Myocyte (in vitro differentiated cells): ENCODE measurements around the gene CELSR2. TPM values are rescaled to one million over a fixed set of nuclear protein-coding genes. Genes with fewer than 3 reads are reported as not detected.

Source experiments
- DNase-seq: peaks from one replicate; pipeline ENCODE4 v3.0.0-alpha.2; 2012; ENCODE audit warnings: low read depth
- total RNA-seq: library from RNA; depleted of rRNA; stranded (reverse); fragments of >200 nt; gene quantifications from 2 replicates; pipeline ENCODE4 v1.2.3, GENCODE V29; 2014

CELSR2 gene
- total RNA-seq, 1 donor from 2014 or later: 0.43 TPM

DNA sequence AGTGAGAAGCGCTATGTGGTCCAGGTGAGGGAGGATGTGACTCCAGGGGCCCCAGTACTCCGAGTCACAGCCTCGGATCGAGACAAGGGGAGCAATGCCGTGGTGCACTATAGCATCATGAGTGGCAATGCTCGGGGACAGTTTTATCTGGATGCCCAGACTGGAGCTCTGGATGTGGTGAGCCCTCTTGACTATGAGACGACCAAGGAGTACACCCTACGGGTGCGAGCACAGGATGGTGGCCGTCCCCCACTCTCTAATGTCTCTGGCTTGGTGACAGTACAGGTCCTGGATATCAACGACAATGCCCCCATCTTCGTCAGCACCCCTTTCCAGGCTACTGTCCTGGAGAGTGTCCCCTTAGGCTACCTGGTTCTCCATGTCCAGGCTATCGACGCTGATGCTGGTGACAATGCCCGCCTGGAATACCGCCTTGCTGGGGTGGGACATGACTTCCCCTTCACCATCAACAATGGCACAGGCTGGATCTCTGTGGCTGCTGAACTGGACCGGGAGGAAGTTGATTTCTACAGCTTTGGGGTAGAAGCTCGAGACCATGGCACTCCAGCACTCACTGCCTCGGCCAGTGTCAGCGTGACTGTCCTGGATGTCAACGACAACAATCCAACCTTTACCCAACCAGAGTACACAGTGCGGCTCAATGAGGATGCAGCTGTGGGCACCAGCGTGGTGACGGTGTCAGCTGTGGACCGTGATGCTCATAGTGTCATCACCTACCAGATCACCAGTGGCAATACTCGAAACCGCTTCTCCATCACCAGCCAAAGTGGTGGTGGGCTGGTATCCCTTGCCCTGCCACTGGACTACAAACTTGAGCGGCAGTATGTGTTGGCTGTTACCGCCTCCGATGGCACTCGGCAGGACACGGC is 2.2 kb downstream of the CELSR2 start:
- no peak for DNase-seq

DNA sequence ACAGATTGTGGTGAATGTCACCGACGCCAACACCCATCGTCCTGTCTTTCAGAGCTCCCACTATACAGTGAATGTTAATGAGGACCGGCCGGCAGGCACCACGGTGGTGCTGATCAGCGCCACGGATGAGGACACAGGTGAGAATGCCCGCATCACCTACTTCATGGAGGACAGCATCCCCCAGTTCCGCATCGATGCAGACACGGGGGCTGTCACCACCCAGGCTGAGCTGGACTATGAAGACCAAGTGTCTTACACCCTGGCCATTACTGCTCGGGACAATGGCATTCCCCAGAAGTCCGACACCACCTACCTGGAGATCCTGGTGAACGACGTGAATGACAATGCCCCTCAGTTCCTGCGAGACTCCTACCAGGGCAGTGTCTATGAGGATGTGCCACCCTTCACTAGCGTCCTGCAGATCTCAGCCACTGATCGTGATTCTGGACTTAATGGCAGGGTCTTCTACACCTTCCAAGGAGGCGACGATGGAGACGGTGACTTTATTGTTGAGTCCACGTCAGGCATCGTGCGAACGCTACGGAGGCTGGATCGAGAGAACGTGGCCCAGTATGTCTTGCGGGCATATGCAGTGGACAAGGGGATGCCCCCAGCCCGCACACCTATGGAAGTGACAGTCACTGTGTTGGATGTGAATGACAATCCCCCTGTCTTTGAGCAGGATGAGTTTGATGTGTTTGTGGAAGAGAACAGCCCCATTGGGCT is 3.0 kb downstream of the CELSR2 start:
- DNase-seq: no peak

DNA sequence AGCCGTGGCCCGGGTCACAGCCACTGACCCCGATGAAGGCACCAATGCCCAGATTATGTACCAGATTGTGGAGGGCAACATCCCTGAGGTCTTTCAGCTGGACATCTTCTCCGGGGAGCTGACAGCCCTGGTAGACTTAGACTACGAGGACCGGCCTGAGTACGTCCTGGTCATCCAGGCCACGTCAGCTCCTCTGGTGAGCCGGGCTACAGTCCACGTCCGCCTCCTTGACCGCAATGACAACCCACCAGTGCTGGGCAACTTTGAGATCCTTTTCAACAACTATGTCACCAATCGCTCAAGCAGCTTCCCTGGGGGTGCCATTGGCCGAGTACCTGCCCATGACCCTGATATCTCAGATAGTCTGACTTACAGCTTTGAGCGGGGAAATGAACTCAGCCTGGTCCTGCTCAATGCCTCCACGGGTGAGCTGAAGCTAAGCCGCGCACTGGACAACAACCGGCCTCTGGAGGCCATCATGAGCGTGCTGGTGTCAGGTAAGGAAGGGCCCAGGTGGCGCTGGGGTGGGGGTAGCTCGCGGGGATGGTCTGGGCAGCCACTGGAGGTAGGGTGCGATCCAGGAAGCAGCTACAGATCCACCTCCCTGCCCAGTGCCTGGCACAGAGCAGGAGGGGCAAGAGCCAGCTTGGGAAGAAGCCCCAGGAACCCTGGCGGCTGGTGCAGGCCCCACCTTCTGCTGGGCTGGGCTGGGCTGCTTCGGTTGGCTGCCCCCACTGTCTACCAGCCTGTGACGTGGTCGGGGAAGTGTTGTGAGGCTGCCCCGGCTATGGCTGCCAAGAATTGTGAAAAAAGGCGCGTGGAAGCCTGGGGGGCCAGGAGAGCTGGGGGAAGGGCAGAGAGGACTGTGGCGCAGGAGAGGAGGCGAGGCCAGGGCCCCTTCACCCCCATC is 3.8 kb downstream of the CELSR2 start:
- no peak for DNase-seq

DNA sequence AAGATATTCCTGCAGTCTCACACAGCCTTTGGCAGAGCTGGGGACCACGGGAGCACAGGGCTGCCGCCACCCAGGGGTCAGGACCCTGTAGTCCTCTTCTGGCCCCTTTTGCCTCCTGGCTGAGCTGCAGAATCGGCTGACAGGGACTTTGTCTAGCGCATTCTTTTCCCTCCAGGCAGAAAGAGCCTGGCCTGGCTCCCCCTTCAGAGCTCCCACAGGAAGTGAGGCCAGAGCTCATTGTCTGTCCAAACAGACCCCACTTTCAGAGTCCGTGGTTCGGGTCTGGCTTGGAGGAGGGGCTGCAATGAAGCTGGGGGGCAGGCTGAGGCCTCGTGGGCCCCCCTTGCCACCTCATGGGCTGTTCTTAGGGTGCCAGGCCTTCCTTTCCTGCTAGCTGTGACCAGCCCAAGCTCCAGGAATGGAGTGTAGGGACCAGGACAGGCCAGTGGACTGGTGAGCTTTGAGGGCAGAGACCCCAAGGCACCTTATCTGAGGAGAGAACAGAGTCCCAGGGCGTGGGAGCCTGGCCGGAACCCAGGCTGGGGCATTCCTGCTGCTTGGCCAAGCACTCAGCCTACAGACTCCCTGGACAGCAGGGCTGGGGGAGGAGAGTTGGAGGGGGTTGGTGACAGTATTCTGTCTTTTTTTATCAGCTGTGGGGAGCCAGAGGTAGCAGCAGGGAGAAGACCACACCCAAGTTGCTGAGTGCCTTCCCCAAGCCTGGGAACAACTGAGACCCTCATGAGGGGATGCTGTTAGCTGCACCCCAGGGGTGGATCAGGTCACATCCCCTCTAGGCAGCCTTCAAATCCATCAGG is 4.7 kb downstream of the CELSR2 start:
- DNase-seq: no peak

DNA sequence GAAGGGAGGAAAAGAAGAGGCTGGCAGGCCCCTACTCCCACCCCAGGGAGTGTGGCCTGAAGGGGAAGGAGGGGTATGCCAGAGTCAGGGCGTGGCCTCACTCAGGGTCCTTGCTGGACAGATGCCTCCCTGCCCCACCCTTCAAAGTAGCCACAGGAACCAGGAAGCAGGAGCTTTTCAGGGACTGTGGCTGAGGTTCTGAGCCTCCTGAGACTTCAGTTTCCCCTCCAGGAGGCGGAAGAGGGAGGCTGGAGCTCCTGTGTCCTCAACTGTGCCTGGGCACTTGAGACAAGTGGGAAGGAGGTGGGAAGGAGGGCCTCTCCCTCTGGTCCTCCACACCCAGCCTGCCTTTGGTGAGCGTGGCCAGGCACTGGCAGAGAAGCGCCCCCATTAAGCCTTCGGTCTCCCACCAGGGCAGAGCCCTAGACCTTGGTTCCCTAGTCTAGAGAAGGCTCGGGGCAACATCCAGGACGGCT is 5.3 kb downstream of the CELSR2 start:
- DNase-seq: no peak

DNA sequence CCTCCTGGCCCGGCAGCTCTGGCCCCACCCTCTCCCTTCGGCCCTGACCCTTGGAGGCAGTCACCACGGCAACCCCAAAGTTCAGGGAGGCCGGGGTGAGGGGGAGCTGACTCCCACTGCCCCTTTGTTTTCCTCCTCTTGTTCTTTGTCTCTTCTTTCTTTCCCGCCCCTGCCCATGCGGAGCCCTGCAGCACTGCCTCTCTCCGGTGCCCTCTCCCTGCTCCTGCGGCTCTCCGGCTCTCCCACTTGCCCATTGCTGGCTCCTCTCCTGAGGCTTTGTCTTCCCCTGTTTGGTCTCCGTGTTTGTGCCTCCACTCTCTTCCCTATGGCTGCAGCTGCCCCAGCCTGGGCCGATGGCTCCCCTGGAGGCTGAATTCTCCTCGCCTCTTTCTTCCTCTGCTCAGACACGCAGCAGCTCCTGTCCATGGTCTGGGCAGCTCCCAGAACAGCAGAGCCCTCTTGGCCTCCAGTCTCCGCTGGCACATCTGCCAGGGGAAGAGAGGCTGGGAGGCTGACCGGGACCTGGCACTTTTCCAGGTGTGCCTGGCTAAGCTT is 5.8 kb downstream of the CELSR2 start:
- no peak for DNase-seq

DNA sequence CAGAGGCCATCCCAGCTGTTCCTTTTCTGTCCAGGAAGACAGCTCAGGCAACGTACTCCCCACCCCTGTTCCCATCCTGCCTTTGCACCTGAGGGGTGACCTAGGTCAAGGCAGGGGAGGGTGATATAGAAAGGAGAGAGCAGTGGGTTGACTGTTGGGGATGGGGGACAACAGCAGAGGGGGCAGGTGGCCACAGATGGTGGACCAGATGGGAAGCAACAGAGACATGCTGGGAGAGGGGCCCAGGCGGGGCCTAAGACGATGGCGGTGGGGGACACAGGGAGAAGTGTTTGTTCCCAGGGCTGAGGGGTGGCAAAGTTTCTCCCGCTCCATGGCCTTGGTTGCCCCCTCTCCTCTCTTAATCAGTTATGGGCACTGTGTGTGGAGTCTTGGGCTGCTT is 6.3 kb downstream of the CELSR2 start:
- DNase-seq: no peak

DNA sequence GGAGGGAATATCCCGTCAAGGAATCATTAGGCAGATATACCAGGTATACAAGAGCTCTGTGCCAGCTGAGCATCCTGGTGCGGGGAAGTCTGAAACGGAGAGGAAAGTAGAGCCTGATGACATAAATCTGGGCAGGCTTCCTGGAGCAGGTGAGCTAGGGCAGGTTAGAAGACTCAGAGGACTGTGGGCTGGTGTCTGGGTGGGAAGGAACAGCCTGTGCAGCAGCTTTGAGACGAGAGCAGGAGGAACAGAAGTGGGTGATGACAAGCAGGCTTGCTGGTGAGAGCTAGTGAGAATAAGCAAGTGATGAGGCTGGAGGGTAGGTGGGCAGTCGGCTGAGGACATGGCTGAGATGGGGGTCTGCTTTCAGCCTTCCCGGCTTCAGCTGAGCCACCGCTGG is 6.7 kb downstream of the CELSR2 start:
- no peak for DNase-seq

DNA sequence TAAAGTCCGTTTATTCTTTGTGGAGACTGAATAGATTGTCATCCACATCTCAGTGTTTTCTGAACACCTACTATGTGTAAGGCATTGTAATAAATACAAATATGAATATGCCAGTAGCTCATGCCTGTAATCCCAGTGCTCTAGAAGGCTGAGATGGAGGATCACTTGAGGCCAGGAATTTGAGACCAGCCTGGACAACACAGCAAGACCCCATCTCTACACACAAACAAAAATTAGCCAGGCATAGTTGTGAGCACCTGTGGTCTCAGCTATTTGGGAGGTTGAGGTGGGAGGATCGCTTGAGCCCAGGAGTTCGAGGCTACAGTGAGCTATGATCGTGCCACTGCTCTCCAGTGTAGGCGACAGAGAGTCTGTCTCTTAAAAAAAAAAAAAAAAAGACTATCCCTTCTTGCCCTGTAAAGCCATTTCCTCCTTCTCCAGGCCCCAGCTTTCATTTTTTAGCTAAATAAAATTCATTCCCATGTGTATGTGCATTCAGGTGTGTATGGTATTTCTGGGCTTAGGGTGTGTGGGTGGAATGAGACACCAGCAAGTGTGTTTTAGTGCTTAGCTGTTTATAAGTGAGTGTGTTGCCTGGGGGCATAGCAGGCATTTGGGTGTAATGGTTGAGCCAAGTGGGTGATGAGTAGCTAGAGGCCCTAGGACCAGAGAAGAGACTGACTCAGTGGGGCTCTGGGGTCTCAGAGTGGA is 7.8 kb downstream of the CELSR2 start:
- no peak for DNase-seq

DNA sequence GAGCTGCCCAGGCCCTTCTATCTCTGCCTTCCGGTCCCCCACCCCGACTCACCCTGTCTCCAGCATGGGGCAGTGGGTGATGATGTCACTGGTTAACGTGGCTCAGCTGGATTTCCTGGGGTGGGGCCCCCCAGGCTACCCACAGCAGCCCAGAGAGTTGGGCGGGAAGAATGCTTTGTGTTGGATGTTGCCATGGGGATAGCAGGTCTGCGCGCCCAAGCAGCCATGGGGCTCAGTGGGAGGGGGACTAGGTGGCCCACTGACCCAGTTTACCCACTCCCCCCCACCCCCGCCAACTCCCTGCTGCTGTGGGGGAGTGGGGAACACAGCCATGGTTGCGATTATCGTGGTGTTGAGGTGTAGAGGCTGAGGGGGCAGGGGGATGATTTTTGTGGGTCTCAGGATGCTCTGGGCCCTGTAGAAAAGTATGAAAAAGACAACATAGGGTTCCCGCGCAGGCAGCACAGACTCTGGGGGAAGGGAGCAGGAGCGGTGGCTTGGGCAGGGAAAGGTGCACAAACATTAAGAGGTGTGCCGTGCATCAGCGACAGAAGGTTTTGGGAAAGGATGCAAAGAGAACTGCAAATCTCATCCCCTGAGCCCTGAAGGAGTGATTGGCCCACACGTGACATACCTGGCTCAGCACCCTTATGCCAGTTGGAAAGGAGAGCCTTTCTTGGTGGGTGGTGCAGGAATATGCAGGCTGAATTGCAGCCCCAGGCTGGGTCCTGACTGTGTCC is 8.5 kb downstream of the CELSR2 start:
- no peak for DNase-seq

DNA sequence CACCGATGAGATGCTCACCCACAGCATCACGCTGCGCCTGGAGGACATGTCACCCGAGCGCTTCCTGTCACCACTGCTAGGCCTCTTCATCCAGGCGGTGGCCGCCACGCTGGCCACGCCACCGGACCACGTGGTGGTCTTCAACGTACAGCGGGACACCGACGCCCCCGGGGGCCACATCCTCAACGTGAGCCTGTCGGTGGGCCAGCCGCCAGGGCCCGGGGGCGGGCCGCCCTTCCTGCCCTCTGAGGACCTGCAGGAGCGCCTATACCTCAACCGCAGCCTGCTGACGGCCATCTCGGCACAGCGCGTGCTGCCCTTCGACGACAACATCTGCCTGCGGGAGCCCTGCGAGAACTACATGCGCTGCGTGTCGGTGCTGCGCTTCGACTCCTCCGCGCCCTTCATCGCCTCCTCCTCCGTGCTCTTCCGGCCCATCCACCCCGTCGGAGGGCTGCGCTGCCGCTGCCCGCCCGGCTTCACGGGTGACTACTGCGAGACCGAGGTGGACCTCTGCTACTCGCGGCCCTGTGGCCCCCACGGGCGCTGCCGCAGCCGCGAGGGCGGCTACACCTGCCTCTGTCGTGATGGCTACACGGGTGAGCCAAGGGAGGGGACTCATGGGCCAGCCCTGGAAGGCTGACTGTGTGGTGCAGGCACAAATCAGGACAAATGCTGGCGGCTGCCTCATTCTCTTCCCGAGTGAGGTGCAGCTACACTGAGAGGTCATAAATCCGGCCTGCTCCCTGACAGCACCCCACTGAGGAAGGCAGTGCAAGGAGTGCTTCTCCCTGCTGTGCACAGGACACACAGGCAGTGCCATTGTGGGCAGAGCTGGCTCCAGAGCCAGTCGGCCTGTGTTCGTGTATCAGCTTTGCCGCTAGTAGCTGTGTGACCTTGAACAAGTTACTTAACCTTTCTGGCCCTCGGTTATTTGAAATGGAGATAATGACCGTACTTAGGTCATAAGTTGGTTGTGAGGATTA is 9.4 kb downstream of the CELSR2 start:
- no peak for DNase-seq

DNA sequence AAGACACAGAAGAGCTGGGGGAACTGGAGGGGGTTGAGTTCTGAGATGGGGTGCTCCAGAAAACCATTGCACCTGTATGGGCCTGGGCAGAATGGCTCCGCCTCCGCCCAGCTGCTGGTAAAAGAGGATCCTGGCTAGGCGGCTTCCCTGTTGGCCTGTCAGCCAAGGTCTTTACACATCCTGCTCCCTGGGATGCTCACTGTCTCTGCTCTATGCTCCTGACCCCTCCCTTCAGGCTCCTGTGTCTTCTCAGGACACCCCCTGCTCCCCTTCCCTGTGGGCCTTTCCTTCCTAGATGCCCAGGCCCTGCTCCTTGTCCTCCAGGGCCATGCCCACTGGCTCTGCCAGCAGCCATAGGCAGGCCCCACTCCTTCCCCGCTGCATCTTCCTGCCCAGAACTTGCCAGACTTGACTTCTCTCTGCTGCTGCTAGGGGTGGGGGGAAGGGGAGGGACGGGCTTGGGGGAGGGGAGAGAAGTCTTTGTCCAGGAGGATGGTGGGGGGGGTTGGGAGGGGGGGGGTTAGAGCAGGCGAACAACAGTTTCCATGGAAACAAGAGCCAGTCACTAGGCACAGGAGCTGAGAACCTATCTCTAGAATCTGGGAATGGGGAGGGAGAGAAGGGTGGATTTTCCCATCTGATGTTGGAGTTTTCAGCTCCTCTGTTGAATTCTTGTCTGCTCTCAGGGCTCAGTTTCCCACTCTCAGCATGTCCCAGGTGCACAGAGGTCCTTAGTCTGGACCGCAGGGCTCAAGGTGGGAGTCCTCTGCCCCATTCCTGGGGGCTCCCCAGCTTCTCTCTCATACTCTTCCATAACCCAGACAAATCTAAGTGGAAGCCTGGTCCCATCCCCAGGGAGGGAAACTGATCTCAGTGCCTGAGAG is 10.6 kb downstream of the CELSR2 start:
- DNase-seq: no peak

DNA sequence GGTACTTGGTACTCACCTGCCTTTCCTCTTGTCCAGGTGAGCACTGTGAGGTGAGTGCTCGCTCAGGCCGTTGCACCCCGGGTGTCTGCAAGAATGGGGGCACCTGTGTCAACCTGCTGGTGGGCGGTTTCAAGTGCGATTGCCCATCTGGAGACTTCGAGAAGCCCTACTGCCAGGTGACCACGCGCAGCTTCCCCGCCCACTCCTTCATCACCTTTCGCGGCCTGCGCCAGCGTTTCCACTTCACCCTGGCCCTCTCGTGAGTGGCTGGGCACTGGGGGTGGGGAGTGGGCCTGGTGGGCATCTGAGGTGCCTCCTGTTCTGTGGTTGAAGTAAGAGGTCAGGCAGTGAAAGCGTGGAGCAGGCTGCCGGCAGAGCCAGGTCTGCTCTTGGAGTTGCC is 11.7 kb downstream of the CELSR2 start:
- no peak for DNase-seq

DNA sequence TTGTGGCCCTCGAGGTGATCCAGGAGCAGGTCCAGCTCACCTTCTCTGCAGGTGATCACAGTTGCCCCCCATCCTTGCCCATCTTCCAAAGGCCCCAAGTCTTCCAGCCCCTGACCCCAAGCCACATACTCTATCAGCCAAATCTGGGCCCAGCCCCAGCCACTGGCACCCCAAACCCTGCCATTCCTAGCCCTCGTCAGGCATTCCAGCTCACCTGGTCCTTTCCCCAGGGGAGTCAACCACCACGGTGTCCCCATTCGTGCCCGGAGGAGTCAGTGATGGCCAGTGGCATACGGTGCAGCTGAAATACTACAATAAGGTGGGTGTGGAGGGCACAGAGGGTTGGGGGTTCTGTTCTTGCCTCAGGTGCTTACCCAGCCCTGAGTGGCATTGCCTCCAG is 12.2 kb downstream of the CELSR2 start:
- no peak for DNase-seq

DNA sequence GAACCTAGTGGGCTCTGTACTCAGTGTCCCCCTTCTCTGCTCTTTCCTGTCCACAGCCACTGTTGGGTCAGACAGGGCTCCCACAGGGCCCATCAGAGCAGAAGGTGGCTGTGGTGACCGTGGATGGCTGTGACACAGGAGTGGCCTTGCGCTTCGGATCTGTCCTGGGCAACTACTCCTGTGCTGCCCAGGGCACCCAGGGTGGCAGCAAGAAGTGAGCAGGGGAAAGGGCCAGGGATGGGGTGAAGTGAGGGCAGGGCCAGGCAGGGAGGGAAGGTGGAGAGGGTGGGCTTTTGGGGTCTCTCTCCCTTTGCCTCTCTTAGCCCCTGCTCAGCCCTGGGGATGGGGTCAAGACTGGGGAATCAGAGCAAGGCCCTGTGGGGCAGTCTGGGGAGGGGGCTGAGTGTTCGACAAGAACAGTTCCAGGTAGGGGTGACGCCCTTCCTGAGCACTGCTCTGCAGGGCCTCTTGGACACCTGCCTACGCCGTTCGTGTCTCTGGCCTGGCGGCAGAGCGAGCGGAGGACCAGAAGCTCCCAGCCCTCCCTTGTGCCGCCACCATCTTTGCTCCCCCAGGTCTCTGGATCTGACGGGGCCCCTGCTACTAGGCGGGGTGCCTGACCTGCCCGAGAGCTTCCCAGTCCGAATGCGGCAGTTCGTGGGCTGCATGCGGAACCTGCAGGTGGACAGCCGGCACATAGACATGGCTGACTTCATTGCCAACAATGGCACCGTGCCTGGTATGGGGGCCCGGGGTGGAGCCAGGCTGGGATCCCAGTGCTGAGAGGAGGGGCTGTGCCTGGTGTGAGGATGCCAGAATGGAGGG is 13.1 kb downstream of the CELSR2 start:
- no peak for DNase-seq

DNA sequence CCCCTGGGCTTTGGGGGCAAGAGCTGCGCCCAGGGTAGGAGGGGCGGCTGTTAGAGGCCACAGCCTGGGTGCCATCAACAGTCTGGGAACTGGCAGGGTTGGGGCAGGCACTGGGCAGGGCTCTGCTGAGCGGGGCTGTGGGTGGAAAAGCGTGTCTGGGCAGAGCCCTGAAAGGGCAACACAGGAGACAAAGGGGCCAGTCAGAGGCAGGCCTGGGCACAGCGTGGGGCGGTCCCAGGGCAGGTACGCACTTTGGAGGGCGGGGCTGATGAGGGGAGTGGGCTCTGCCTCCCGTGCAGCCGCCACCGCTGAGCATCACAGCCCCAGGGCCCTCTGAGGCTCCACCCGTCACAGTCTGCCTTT is 13.9 kb downstream of the CELSR2 start:
- DNase-seq: no peak
